ENCODE measurements around the gene SLC25A48. TPM values are rescaled to one million over a fixed set of nuclear protein-coding genes. Genes with fewer than 3 reads are reported as not detected.

Gene SLC25A48
- total RNA-seq, 1 donor from 2014 or later: not detected

DNA sequence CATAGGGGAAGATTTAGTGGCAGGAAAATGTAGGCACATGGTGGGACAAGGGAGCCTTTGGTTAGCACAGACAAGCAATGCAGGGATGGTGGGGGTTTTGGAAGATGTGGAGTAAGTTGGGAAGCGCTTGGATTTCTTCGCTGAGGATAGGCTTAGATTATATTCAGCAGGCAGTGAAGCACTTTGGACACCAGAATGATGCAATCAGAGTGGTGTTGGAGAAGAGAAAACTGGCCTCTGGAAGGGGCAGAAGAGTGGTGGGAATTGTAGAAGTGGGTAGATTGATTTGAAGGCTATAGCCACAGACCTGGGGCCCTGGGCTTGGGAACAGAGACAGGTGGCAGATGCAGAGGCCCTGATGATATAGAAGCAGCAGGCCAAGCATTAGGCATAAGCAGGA is 28.3 kb downstream of the SLC25A48 start:
- FAIRE-seq (no peak), DNase-seq (ENCODE audit: low read depth) (no peak)
- TF ChIP-seq, protein P1, sequence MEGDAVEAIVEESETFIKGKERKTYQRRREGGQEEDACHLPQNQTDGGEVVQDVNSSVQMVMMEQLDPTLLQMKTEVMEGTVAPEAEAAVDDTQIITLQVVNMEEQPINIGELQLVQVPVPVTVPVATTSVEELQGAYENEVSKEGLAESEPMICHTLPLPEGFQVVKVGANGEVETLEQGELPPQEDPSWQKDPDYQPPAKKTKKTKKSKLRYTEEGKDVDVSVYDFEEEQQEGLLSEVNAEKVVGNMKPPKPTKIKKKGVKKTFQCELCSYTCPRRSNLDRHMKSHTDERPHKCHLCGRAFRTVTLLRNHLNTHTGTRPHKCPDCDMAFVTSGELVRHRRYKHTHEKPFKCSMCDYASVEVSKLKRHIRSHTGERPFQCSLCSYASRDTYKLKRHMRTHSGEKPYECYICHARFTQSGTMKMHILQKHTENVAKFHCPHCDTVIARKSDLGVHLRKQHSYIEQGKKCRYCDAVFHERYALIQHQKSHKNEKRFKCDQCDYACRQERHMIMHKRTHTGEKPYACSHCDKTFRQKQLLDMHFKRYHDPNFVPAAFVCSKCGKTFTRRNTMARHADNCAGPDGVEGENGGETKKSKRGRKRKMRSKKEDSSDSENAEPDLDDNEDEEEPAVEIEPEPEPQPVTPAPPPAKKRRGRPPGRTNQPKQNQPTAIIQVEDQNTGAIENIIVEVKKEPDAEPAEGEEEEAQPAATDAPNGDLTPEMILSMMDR (IDR thresholded peaks at IDR 0.05; ENCODE audit: insufficient read depth, low read length, severe bottlenecking): no peak
- Histone ChIP-seq H3K4me3 (ENCODE audit: low read depth, low read length) (no peak overlapping the region), H3K27me3 (ENCODE audit: control insufficient read depth, insufficient read depth, low read length) (peaks cover 2% of the 10 kb centered on the region), H3K36me3 (ENCODE audit: control insufficient read depth, insufficient read depth, low read length) (no peaks in the 10 kb centered on the region)

DNA sequence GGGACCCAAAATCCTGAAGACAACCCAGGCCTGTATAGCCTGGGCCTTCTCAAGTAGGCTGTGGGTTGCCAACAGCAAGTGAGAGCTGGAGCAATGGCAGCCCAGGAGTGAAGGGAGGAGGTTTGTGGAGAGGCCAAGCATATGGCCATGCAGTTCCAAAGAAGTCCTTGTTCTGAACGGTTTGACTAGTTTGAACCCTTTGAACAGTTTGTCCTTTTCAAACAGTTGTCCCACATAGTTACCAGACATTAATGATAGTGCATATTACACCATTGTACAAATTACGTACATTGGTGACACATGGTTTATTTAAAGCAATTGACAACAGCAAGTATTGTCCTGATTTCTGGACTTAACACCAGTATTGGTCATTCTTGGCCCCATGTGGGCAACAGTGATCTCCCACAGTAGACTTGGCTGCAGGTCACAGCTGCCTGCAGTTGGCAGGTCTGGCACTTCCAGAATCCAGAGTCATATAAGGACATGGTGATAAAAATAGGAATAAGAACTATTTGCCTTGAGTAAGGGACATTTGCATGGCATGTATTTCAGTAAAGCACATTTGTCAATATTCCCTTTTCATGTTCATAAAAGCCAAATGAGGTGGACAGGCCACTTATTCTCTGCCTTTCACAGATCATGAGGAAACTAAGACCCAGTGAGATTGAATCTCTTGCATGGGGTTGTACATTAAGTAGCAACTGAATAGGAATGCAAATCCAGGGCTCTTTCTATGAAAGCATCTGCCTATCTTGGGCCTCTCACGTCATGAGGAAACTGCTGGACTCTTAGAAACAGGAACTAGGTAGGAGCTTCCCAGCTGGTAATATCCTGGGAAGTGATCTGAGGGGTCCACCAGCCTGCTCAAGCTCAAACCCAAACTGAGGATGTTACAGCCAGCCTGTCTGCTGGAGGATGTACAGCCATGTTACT is 30.3 kb downstream of the SLC25A48 start:
- no peak for FAIRE-seq
- no peak for DNase-seq (ENCODE audit: low read depth)
- TF ChIP-seq, protein P1 (IDR thresholded peaks at IDR 0.05; ENCODE audit: insufficient read depth, low read length, severe bottlenecking): no peak
- H3K4me3 ChIP-seq (ENCODE audit: low read depth, low read length): no peak overlapping the region
- no peaks in the 10 kb centered on the region for H3K36me3 ChIP-seq (ENCODE audit: control insufficient read depth, insufficient read depth, low read length)
- no peaks in the 10 kb centered on the region for H3K27me3 ChIP-seq (ENCODE audit: control insufficient read depth, insufficient read depth, low read length)

DNA sequence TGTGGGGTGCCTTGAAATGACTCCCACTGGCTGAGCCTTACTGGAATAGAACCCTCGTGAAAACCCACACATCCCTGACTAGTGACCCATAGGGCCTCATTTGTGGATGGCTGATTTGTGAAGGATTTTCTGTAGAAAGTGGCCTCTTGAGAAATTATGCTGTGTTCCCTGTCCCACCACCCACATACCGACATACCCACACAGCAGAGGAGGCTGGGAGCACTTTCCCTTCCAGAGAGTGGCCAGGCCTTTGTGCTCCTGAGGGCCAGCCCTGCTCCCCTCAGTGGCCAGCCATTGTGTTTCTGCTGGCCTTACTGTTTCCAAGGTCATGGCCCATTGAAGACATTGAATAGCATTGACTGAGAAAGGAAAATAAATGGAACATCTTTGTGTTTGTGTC is 31.6 kb downstream of the SLC25A48 start:
- H3K27me3 ChIP-seq (ENCODE audit: control insufficient read depth, insufficient read depth, low read length): peaks cover 3% of the 10 kb centered on the region
- DNase-seq (ENCODE audit: low read depth) (no peak), FAIRE-seq (no peak)
- no peak overlapping the region for H3K4me3 ChIP-seq (ENCODE audit: low read depth, low read length)
- no peaks in the 10 kb centered on the region for H3K36me3 ChIP-seq (ENCODE audit: control insufficient read depth, insufficient read depth, low read length)
- TF ChIP-seq, protein P1 (IDR thresholded peaks at IDR 0.05; ENCODE audit: insufficient read depth, low read length, severe bottlenecking): no peak

DNA sequence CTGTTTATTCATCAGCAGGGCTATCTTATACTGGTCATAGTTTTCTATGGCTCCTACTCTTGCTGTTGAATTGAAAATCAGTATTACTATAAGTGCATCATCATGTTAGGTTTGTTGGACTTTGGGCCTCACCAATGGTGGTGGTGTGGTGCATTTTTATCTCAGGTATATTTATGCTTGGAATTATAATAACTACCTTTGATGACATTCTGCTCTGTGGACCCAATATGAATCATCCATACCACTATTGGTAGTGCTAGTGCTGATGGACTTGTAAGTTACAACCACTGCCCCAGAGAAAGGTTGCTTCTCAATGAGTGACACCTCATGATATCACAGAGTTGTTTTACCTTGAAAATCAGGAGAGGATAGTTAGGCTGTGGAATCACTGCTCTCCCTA is 33.1 kb downstream of the SLC25A48 start:
- H3K4me3 ChIP-seq (ENCODE audit: low read depth, low read length): no peak overlapping the region
- no peak for DNase-seq (ENCODE audit: low read depth)
- TF ChIP-seq, protein P1 (IDR thresholded peaks at IDR 0.05; ENCODE audit: insufficient read depth, low read length, severe bottlenecking): no peak
- peaks cover 3% of the 10 kb centered on the region for H3K27me3 ChIP-seq (ENCODE audit: control insufficient read depth, insufficient read depth, low read length)
- FAIRE-seq: no peak
- no peaks in the 10 kb centered on the region for H3K36me3 ChIP-seq (ENCODE audit: control insufficient read depth, insufficient read depth, low read length)

DNA sequence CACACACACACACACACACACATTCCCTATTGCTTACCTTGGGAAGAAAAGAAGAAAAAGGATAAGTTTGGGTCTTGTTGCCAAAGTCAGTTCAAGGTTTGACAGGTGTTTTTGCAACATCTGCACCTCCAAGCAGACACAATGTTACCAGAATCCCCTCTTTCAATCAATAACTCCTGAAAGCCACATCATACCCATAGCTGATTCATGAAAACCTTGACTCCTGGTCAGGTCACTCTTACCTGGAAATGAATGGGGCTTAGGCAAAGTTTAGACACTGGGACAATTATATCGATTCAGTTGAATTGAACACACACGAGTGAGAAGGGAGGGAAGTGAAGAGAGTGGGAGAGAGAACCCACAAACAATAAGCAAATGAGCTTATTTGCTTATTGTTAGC is 34.2 kb downstream of the SLC25A48 start:
- H3K27me3 ChIP-seq (ENCODE audit: control insufficient read depth, insufficient read depth, low read length): peaks cover 3% of the 10 kb centered on the region
- TF ChIP-seq, protein P1 (IDR thresholded peaks at IDR 0.05; ENCODE audit: insufficient read depth, low read length, severe bottlenecking): no peak
- no peak for FAIRE-seq

More for the DNA sequence above, 34.2 kb downstream of the SLC25A48 start:
- no peak for DNase-seq (ENCODE audit: low read depth)
- no peaks in the 10 kb centered on the region for H3K36me3 ChIP-seq (ENCODE audit: control insufficient read depth, insufficient read depth, low read length)
- H3K4me3 ChIP-seq (ENCODE audit: low read depth, low read length): no peak overlapping the region

Measured in bronchial epithelial cell (primary cell).